HEK293T (cell line): ENCODE measurements around the gene UPP1.
A peak's percentile ranks its signal among the peaks of the same experiment; 100 is the strongest.

Source experiments
- CTCF ChIA-PET: fragments of 350-600 bp; formaldehyde crosslinking; extraction: SDS; loops from one replicate; lab custom pipeline; 2021; ENCODE audit warnings: antibody characterized with exemption, inconsistent platforms; lab: Yijun Ruan, JAX
- POLR2A ChIA-PET: fragments of 350-600 bp; formaldehyde crosslinking; extraction: SDS; loops from one replicate; lab custom pipeline; 2020; ENCODE audit warnings: antibody characterized with exemption, inconsistent platforms; lab: Yijun Ruan, JAX
- DNase-seq: peaks from one replicate; pipeline ENCODE4 v3.0.0; 2012; ENCODE audit warnings: mixed read lengths; ENCODE audit errors: extremely low spot score
- ARNT ChIP-seq: fragments of 450-650 bp; IDR thresholded peaks from 2 replicates; pipeline ENCODE4 v1.6.1; 2017; ENCODE audit warnings: mild to moderate bottlenecking
- BHLHE40 ChIP-seq: fragments of 450-650 bp; IDR thresholded peaks from 2 replicates; pipeline ENCODE4 v1.6.1; 2016; ENCODE audit warnings: mild to moderate bottlenecking, moderate library complexity, borderline replicate concordance
- CTBP1 ChIP-seq: fragments of 450-650 bp; IDR thresholded peaks from 2 replicates; pipeline ENCODE4 v1.6.1; 2016; ENCODE audit warnings: borderline replicate concordance
- ELF4 ChIP-seq: fragments of 450-650 bp; IDR thresholded peaks from 2 replicates; pipeline ENCODE4 v1.6.1; 2017; ENCODE audit warnings: antibody characterized with exemption
- FOXA1 ChIP-seq: fragments of 450-650 bp; IDR thresholded peaks from 2 replicates; pipeline ENCODE4 v1.6.1; 2016; ENCODE audit warnings: mild to moderate bottlenecking
- FOXK2 ChIP-seq: fragments of 450-650 bp; IDR thresholded peaks from 2 replicates; pipeline ENCODE4 v1.6.1; 2016; ENCODE audit warnings: mild to moderate bottlenecking
- FOXM1 ChIP-seq: fragments of 450-650 bp; IDR thresholded peaks from 2 replicates; pipeline ENCODE4 v1.6.1; 2017; ENCODE audit warnings: mild to moderate bottlenecking, borderline replicate concordance
- HDGF ChIP-seq: fragments of 450-650 bp; IDR thresholded peaks from 2 replicates; pipeline ENCODE4 v1.6.1; 2017; ENCODE audit warnings: antibody characterized with exemption, borderline replicate concordance
- L3MBTL2 ChIP-seq: fragments of 450-650 bp; conservative IDR thresholded peaks from 2 replicates; pipeline ENCODE4 v1.6.1; 2016; ENCODE audit warnings: mild to moderate bottlenecking
- LEF1 ChIP-seq: fragments of 450-650 bp; IDR thresholded peaks from 2 replicates; pipeline ENCODE4 v1.6.1; 2017; ENCODE audit warnings: mild to moderate bottlenecking, borderline replicate concordance
- NFRKB ChIP-seq: fragments of 450-650 bp; IDR thresholded peaks from 2 replicates; pipeline ENCODE4 v1.6.1; 2016; ENCODE audit warnings: mild to moderate bottlenecking, moderate library complexity
- PKNOX1 ChIP-seq: fragments of 450-650 bp; IDR thresholded peaks from 2 replicates; pipeline ENCODE4 v1.6.1; 2016
- SP1 ChIP-seq: fragments of 450-650 bp; IDR thresholded peaks from 2 replicates; pipeline ENCODE4 v1.6.1; 2017
- SUZ12 ChIP-seq: fragments of 450-650 bp; IDR thresholded peaks from 2 replicates; pipeline ENCODE4 v1.6.1; 2016; ENCODE audit warnings: mild to moderate bottlenecking
- TARDBP ChIP-seq: fragments of 450-650 bp; IDR thresholded peaks from 2 replicates; pipeline ENCODE4 v1.6.1; 2016
- ZNF384 ChIP-seq: fragments of 450-650 bp; IDR thresholded peaks from 2 replicates; pipeline ENCODE4 v1.6.1; 2016

UPP1 gene

GRCh38 chr7:48089046-48090003 lies at the start of gene UPP1:
UPP1 (plus strand) TSS chr7:48089265; CDS start chr7:48094784, 5,519 bp downstream.
- TF ChIP-seq HDGF (no peak), LEF1 (no peak), TARDBP (no peak), SP1 (no peak), BHLHE40 (no peak), L3MBTL2 (peak; percentile 44; the same call in 1 of the 2 replicates), ARNT (no peak), FOXA1 (no peak)
- peak; percentile 78 for DNase-seq
- CTCF ChIA-PET = no interaction called here
- POLR2A ChIA-PET = interaction anchor here (0.6 to 1.6 kb wide), 8 partner anchors 11 to 118 kb away, joined by 3 to 7 read pairs (median 4); no protein-coding TSS in a partner anchor

DNA sequence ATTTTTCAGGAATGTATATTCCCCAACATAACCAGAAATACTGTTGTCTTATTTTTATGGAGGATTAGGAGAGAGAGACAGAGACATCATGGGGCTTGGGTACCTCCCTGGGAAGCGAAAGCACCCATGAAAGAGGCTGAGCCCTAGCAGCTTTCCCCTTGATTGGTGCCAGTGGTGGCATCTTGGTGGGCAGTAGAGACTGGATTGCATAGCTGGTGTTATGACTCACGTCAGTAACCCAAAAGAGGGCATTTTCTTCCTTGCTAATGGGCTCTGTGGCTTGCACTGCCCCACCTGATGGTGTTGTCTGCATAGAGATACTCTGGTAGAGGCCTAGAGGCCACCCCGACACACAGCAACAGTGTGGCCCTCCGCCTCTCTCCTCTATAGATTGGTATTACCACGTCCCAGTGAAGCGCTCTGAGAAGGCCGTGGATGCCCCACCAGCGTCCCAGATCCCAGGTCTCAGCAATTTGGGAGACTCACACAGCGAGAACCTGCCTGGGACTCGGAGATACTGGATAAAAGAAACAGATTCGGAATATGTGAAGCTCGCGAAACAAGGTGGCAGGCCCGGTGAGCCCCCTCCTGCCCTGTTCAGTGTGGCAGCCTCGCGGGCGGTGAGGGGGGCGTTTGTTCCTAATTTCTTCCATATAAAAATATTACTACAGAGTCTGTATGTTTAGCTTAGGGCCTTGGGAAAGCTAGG lies 48.0 kb upstream of the UPP1 start:
- TF ChIP-seq TARDBP (no peak), SUZ12 (no peak), HDGF (no peak), SP1 (no peak), LEF1 (no peak), CTBP1 (no peak), FOXA1 (no peak), FOXK2 (no peak), ELF4 (no peak), ZNF384 (no peak), BHLHE40 (no peak), PKNOX1 (no peak), NFRKB (no peak), FOXM1 (no peak), L3MBTL2 (no peak), ARNT (no peak)
- ChIA-PET CTCF (no interaction called here), POLR2A (interaction anchor here (1.1 kb wide), 1 partner anchor 48 kb away, joined by 4 read pairs; the partner anchor contains the start of gene UPP1)
- no peak for DNase-seq

- DNase-seq = no peak
- ChIA-PET POLR2A (interaction anchor here (1.1 kb wide), 1 partner anchor 47 kb away, joined by 4 read pairs; the partner anchor contains the start of gene UPP1), CTCF (no interaction called here)
- TF ChIP-seq FOXK2 (no peak), PKNOX1 (no peak), HDGF (no peak), SUZ12 (no peak), FOXA1 (no peak), SP1 (no peak), FOXM1 (no peak), ELF4 (no peak), CTBP1 (no peak), BHLHE40 (no peak), ARNT (no peak), L3MBTL2 (no peak), TARDBP (no peak), LEF1 (no peak), NFRKB (no peak), ZNF384 (no peak)
Measured at GRCh38 chr7:48041653-48041970, 47.5 kb upstream of the UPP1 start.

GRCh38 chr7:48042216-48042615 lies 46.8 kb upstream of the UPP1 start:
- ChIA-PET POLR2A (interaction anchor here (1.1 kb wide), 1 partner anchor 47 kb away, joined by 4 read pairs; the partner anchor contains the start of gene UPP1), CTCF (no interaction called here)
- no peak for DNase-seq
- no peak for TF ChIP-seq FOXK2
- no peak for TF ChIP-seq HDGF
- TF ChIP-seq PKNOX1 = no peak
- TF ChIP-seq NFRKB = no peak
- TF ChIP-seq ELF4 = no peak
- no peak for TF ChIP-seq FOXM1
- TF ChIP-seq ZNF384 = no peak
- TF ChIP-seq FOXA1 = no peak

DNA sequence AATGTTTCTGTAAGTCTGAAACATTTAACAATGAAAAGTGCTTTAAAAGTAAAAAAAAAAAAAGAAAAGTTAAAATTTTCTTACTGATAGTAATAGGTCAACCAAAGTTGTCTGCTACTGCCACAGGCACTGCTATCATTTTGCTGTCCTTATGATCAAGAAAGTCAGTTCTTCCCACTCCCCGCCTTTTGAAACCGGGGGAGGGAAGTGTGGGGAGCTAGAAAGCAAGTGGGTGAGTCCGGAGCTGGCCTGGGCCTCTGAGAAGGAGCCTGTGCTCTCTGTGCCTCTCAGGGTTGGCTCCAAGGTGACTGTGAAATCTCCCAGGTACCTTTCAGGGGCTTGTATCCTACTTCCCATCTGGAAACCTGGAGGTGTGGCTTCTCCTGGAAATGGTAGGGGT lies 46.4 kb upstream of the UPP1 start:
- no peak for DNase-seq
- ChIA-PET CTCF (no interaction called here), POLR2A (interaction anchor here (1.1 kb wide), 1 partner anchor 46 kb away, joined by 4 read pairs; the partner anchor contains the start of gene UPP1)
- no peak for TF ChIP-seq FOXA1
- TF ChIP-seq TARDBP = no peak
- TF ChIP-seq SUZ12 = no peak
- no peak for TF ChIP-seq CTBP1
- no peak for TF ChIP-seq LEF1
- no peak for TF ChIP-seq ELF4
- no peak for TF ChIP-seq ARNT
- no peak for TF ChIP-seq L3MBTL2
- no peak for TF ChIP-seq FOXK2
- no peak for TF ChIP-seq ZNF384
- no peak for TF ChIP-seq SP1
- TF ChIP-seq PKNOX1 = no peak
- no peak for TF ChIP-seq NFRKB
- no peak for TF ChIP-seq HDGF
- no peak for TF ChIP-seq BHLHE40
